SK-N-SH (cell line): Measurements from ENCODE around the gene MAPK9. TPM values are rescaled to one million over a fixed set of nuclear protein-coding genes. Genes with fewer than 3 reads are reported as not detected.

ENCODE experiments used
- CTCF ChIA-PET: fragments of 300-600, 350-600 bp; formaldehyde crosslinking; extraction: SDS; loops from one replicate; lab custom pipeline; 2021; lab: Yijun Ruan, JAX
- POLR2A ChIA-PET: fragments of 350-600 bp; sonication (Branson Sonifier 250); formaldehyde crosslinking; extraction: SDS; loops from one replicate; lab custom pipeline; 2020; ENCODE audit warnings: antibody characterized with exemption, inconsistent platforms; lab: Yijun Ruan, JAX
- DNase-seq: peaks from one replicate; pipeline ENCODE4 v3.0.0; 2012
- H2AFZ ChIP-seq: fragments of 200-600 bp; sonication (generic); 2 replicates; pipeline ENCODE4 v1.8.1; 2016; ENCODE audit warnings: antibody characterized with exemption, mild to moderate bottlenecking, low read depth
- H3F3A ChIP-seq: fragments of 200-600 bp; sonication (generic); replicated peaks from 2 replicates; pipeline ENCODE3; 2016; ENCODE audit warnings: antibody characterized with exemption, mild to moderate bottlenecking; ENCODE audit not compliant: insufficient read depth
- H3K27ac ChIP-seq, 2 experiments: fragments of 200-500 bp in 1 of 2; fragments of 200-600 bp in 1 of 2; sonication (Bioruptor generic) in 1 of 2; sonication (generic), shearing (Covaris generic) in 1 of 2; 2 replicates each; pipeline versions ENCODE4 v1.5.1 to v1.6.1; 2014 to 2016; ENCODE audit warnings: low read depth in 2 of 2, inconsistent platforms in 1 of 2, low read length in 1 of 2, mild to moderate bottlenecking in 1 of 2, mixed read lengths in 1 of 2
- H3K27me3 ChIP-seq: fragments of 200-600 bp; sonication (generic), shearing (Covaris generic); 2 replicates; pipeline ENCODE4 v1.6.1; 2016; ENCODE audit warnings: mixed run types; ENCODE audit not compliant: insufficient read depth
- H3K36me3 ChIP-seq, 2 experiments: fragments of 200-500 bp in 1 of 2; fragments of 200-600 bp in 1 of 2; sonication (Bioruptor generic) in 1 of 2; sonication (generic) in 1 of 2; replicated peaks in 1 of 2; 2 replicates each; pipeline versions ENCODE3 to v1.5.1; 2014 to 2016; ENCODE audit warnings: low read length in 1 of 2, mild to moderate bottlenecking in 1 of 2; ENCODE audit not compliant: insufficient read depth in 2 of 2, control insufficient read depth in 1 of 2
- H3K4me1 ChIP-seq, 2 experiments: fragments of 200-500 bp in 1 of 2; fragments of 200-600 bp in 1 of 2; sonication (Bioruptor generic) in 1 of 2; sonication (generic), shearing (Covaris generic) in 1 of 2; 2 replicates each; pipeline versions ENCODE4 v1.5.1 to v1.6.1; 2014 to 2016; ENCODE audit warnings: low read depth in 1 of 2, low read length in 1 of 2, mixed run types in 1 of 2; ENCODE audit not compliant: insufficient read depth in 2 of 2, control insufficient read depth in 1 of 2
- H3K4me2 ChIP-seq: fragments of 200-600 bp; sonication (generic), shearing (Covaris generic); 2 replicates; pipeline ENCODE4 v1.6.1; 2017; ENCODE audit warnings: mixed run types
- H3K4me3 ChIP-seq, 2 experiments: fragments of 200-500 bp in 1 of 2; fragments of 200-600 bp in 1 of 2; sonication (Bioruptor generic) in 1 of 2; sonication (generic), shearing (Covaris generic) in 1 of 2; 2 replicates each; pipeline versions ENCODE4 v1.5.1 to v1.8.1; 2014 to 2016; ENCODE audit warnings: low read depth in 2 of 2, inconsistent platforms in 1 of 2, low read length in 1 of 2, mild to moderate bottlenecking in 1 of 2, mixed read lengths in 1 of 2, moderate library complexity in 1 of 2
- H3K79me2 ChIP-seq: fragments of 200-600 bp; sonication (generic); 2 replicates; pipeline ENCODE4 v1.8.1; 2017; ENCODE audit warnings: mild to moderate bottlenecking; ENCODE audit not compliant: insufficient read depth
- H3K9ac ChIP-seq: fragments of 200-600 bp; sonication (generic); 2 replicates; pipeline ENCODE4 v1.6.1; 2017; ENCODE audit warnings: mixed run types
- H3K9me2 ChIP-seq: fragments of 200-600 bp; sonication (generic); 2 replicates; pipeline ENCODE4 v1.6.1; 2017; ENCODE audit warnings: mixed run types
- H3K9me3 ChIP-seq: fragments of 200-600 bp; sonication (generic); 2 replicates; pipeline ENCODE4 v1.6.1; 2017; ENCODE audit warnings: mixed run types, mild to moderate bottlenecking, moderate library complexity
- H4K20me1 ChIP-seq: fragments of 200-600 bp; sonication (generic); 2 replicates; pipeline ENCODE4 v1.6.1; 2017; ENCODE audit warnings: mild to moderate bottlenecking, mixed run types; ENCODE audit not compliant: insufficient read depth
- EP300 ChIP-seq, 2 experiments: IDR thresholded peaks; 2 replicates each; pipeline versions ENCODE4 v1.4.0 to v1.6.1; 2012; ENCODE audit warnings: borderline replicate concordance in 1 of 2, low read depth in 1 of 2, low read length in 1 of 2
- FOSL2 ChIP-seq: IDR thresholded peaks from 2 replicates; pipeline ENCODE4 v1.4.0; 2012; ENCODE audit warnings: low read depth, mild to moderate bottlenecking, moderate library complexity, borderline replicate concordance
- FOXJ3 ChIP-seq: sonication (generic); formaldehyde crosslinking; IDR thresholded peaks from 2 replicates; pipeline ENCODE4 v1.5.1; 2020; ENCODE audit warnings: mild to moderate bottlenecking, missing genetic modification reagents
- FOXM1 ChIP-seq: IDR thresholded peaks from 2 replicates; pipeline ENCODE4 v1.4.0; 2012; ENCODE audit warnings: low read depth, mild to moderate bottlenecking
- GABPA ChIP-seq: IDR thresholded peaks from 2 replicates; pipeline ENCODE4 v1.4.0; 2012; ENCODE audit warnings: low read depth, mild to moderate bottlenecking
- JUND ChIP-seq: IDR thresholded peaks from 2 replicates; pipeline ENCODE4 v1.4.0; 2012
- NFIC ChIP-seq: IDR thresholded peaks from 2 replicates; pipeline ENCODE4 v1.4.0; 2012; ENCODE audit warnings: borderline replicate concordance
- RFX5 ChIP-seq: IDR thresholded peaks from 2 replicates; pipeline ENCODE4 v1.6.1; 2012; ENCODE audit warnings: mild to moderate bottlenecking, improper control_type of control experiment, low read length
- RXRA ChIP-seq: IDR thresholded peaks from 2 replicates; pipeline ENCODE4 v1.4.0; 2012; ENCODE audit warnings: low read depth, mild to moderate bottlenecking, borderline replicate concordance
- TEAD4 ChIP-seq: IDR thresholded peaks from 2 replicates; pipeline ENCODE4 v1.4.0; 2012; ENCODE audit warnings: mild to moderate bottlenecking, borderline replicate concordance; ENCODE audit not compliant: insufficient read depth
- YY1 ChIP-seq: IDR thresholded peaks from 2 replicates; pipeline ENCODE4 v1.4.0; 2012; ENCODE audit warnings: low read depth, mild to moderate bottlenecking
- WGBS: methylation state at CpG from one replicate; pipeline ENCODE4 v1.1.6; 2017; ENCODE audit warnings: low lambda C conversion rate; 5-methylcytosine and 5-hydroxymethylcytosine counted together
- polyA plus RNA-seq, 3 experiments: library from polyadenylated mRNA; depleted of rRNA; stranded (reverse); fragments of >200 nt; gene quantifications; 2 replicates each; pipeline ENCODE4 v1.2.3, GENCODE V29; 2012
- TF ChIP-seq, protein P1 (sequence below): fragments of 200-600 bp; sonication (generic); IDR thresholded peaks from 2 replicates; pipeline ENCODE4 v1.6.1; 2017; ENCODE audit warnings: antibody characterized with exemption, mild to moderate bottlenecking, moderate library complexity
- TF ChIP-seq, protein P2 (sequence below): IDR thresholded peaks from 2 replicates; pipeline ENCODE4 v1.4.0; 2012; ENCODE audit warnings: low read depth
- TF ChIP-seq, protein P3 (sequence below): fragments of 150-350 bp; IDR thresholded peaks from 2 replicates; pipeline ENCODE4 v1.6.1; 2016; ENCODE audit warnings: mild to moderate bottlenecking, low read depth, low read length
- TF ChIP-seq, protein P4 (sequence below): IDR thresholded peaks from 2 replicates; pipeline ENCODE4 v1.4.0; 2012; ENCODE audit warnings: low read depth, borderline replicate concordance

Gene MAPK9
- polyA plus RNA-seq, 1 of the 3 experiments (the other 2 are of a cell fraction) = 23.9 TPM

DNA sequence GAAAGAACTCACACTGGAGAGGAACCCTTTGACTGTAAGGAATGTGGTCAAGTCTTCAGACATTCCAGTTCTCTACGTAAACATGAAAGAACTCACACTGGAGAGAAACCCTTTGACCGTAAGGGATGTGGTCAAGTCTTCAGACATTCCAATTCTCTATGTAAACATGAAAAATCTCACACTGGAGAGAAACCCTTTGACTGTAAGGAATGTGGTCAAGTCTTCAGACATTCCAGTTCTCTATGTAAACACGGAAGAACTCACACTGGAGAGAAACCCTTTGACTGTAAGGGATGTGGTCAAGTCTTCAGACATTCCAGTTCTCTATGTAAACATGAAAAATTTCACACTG is 32.6 kb downstream of the MAPK9 start:
- H4K20me1 ChIP-seq = no peaks in the 10 kb centered on the region
- WGBS = 87% methylated on average over 3 of the region's 3 CpGs
- no peaks in the 10 kb centered on the region for H3K4me1 ChIP-seq
- H2AFZ ChIP-seq = no peak overlapping the region
- ChIA-PET CTCF (no interaction called here), POLR2A (no interaction called here)
- H3K9me3 ChIP-seq = peaks cover 53% of the 10 kb centered on the region; the same call in 1 of the 2 replicates
- DNase-seq = no peak
- H3K79me2 ChIP-seq = no peaks in the 10 kb centered on the region
- H3K27me3 ChIP-seq = no peaks in the 10 kb centered on the region
- no peak overlapping the region for H3K4me3 ChIP-seq
- H3F3A ChIP-seq = peaks cover 8% of the 10 kb centered on the region
- no peak overlapping the region for H3K9ac ChIP-seq
- H3K27ac ChIP-seq = no peak overlapping the region
- TF ChIP-seq FOXM1 (no peak), GABPA (no peak), FOXJ3 (no peak)
- TF ChIP-seq, protein P1, sequence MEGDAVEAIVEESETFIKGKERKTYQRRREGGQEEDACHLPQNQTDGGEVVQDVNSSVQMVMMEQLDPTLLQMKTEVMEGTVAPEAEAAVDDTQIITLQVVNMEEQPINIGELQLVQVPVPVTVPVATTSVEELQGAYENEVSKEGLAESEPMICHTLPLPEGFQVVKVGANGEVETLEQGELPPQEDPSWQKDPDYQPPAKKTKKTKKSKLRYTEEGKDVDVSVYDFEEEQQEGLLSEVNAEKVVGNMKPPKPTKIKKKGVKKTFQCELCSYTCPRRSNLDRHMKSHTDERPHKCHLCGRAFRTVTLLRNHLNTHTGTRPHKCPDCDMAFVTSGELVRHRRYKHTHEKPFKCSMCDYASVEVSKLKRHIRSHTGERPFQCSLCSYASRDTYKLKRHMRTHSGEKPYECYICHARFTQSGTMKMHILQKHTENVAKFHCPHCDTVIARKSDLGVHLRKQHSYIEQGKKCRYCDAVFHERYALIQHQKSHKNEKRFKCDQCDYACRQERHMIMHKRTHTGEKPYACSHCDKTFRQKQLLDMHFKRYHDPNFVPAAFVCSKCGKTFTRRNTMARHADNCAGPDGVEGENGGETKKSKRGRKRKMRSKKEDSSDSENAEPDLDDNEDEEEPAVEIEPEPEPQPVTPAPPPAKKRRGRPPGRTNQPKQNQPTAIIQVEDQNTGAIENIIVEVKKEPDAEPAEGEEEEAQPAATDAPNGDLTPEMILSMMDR = no peak
- TF ChIP-seq, protein P2, sequence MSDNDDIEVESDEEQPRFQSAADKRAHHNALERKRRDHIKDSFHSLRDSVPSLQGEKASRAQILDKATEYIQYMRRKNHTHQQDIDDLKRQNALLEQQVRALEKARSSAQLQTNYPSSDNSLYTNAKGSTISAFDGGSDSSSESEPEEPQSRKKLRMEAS = no peak
- TF ChIP-seq, protein P3, sequence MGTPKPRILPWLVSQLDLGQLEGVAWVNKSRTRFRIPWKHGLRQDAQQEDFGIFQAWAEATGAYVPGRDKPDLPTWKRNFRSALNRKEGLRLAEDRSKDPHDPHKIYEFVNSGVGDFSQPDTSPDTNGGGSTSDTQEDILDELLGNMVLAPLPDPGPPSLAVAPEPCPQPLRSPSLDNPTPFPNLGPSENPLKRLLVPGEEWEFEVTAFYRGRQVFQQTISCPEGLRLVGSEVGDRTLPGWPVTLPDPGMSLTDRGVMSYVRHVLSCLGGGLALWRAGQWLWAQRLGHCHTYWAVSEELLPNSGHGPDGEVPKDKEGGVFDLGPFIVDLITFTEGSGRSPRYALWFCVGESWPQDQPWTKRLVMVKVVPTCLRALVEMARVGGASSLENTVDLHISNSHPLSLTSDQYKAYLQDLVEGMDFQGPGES = no peak
- H3K4me2 ChIP-seq = no peak overlapping the region
- H3K9me2 ChIP-seq = no peaks in the 10 kb centered on the region
- peaks cover 45 to 85% of the 10 kb centered on the region in 2 experiments for H3K36me3 ChIP-seq

DNA sequence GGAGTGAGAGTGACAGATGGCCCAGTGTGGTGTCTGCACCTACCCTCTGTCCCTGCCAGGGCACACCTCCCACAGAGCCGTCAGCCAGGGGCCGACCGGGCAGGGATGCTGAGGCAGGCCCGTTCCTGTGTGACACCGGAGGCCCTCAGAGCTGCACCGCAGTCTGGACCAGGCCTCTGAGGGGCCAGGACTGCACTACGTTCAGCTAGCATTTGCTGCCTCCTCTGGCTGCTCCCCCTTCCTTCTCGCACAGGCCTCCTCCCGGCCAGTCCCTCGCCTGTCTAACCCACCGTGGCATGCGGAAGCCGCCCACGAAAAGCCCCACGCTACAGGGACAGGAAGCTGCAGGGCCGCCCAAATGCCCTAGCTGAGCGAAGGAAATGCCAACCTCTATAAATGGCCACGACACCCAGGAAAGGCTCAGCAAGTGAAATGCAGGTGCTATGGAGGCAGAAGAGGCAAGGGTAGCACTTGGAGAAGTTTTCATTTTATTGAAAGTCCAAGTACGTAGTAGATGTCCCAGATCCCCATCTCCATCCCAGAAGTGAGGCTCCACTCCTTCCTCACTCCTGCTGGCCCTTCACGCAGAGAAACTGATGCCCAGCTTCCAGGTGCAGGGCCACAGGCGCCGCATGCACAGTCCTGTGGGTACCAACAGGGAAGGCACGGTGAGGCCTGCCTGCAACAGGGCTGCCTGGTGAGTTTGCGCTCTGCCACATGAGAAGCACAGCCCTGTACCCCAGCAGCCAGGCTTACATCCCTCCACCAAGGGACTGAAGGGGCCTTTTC is 38.7 kb downstream of the MAPK9 start:
- 95% methylated on average over 23 of the region's 24 CpGs for WGBS
- Histone ChIP-seq H3K9ac (no peak overlapping the region), H3K36me3 (peaks cover 21 to 60% of the 10 kb centered on the region in 2 experiments), H3K4me2 (no peak overlapping the region), H3K79me2 (no peaks in the 10 kb centered on the region), H3K27me3 (no peaks in the 10 kb centered on the region), H3K9me2 (no peaks in the 10 kb centered on the region), H2AFZ (no peak overlapping the region), H3K4me1 (peaks cover 0 to 2% of the 10 kb centered on the region in 2 experiments; a peak in 1 of 4 replicates), H3K9me3 (peaks cover 30% of the 10 kb centered on the region; the same call in 1 of the 2 replicates), H3K4me3 (peak overlapping the region in 1 of 2 experiments; percentile 6; a peak in 1 of 4 replicates), H3K27ac (no peak overlapping the region), H4K20me1 (no peaks in the 10 kb centered on the region), H3F3A (no peaks in the 10 kb centered on the region)
- no peak for DNase-seq
- ChIA-PET POLR2A (no interaction called here), CTCF (no interaction called here)
- TF ChIP-seq RXRA (no peak), RFX5 (no peak), NFIC (no peak), FOXM1 (no peak), EP300 (IDR thresholded peaks at IDR 0.05; ENCODE audit: borderline replicate concordance in 1 of 2, low read depth in 1 of 2, low read length in 1 of 2) (no peak), JUND (no peak), YY1 (no peak), FOSL2 (no peak), TEAD4 (no peak)
- TF ChIP-seq, protein P4, sequence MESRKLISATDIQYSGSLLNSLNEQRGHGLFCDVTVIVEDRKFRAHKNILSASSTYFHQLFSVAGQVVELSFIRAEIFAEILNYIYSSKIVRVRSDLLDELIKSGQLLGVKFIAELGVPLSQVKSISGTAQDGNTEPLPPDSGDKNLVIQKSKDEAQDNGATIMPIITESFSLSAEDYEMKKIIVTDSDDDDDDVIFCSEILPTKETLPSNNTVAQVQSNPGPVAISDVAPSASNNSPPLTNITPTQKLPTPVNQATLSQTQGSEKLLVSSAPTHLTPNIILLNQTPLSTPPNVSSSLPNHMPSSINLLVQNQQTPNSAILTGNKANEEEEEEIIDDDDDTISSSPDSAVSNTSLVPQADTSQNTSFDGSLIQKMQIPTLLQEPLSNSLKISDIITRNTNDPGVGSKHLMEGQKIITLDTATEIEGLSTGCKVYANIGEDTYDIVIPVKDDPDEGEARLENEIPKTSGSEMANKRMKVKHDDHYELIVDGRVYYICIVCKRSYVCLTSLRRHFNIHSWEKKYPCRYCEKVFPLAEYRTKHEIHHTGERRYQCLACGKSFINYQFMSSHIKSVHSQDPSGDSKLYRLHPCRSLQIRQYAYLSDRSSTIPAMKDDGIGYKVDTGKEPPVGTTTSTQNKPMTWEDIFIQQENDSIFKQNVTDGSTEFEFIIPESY = no peak
